K562 (cell line): ENCODE results near the gene RITA1. TPM values are rescaled to one million over a fixed set of nuclear protein-coding genes. Genes with fewer than 3 reads are reported as not detected.

Experiments used
- ATAC-seq: fragments of 200-7000 bp; cut with Tn5 transposase; 3 replicates; pipeline ENCODE4 v1.9.1; 2020; ENCODE audit warnings: moderate library complexity
- BruUV-seq: library from RNA; stranded (reverse); fragments of 400-500 nt; replicated peaks from 2 replicates; lab custom pipeline; 2021; lab: Mats Ljungman, UMichigan
- CTCF ChIA-PET: fragments of 300-600 bp; formaldehyde crosslinking; extraction: SDS; loops from one replicate; lab custom pipeline; 2021; ENCODE audit warnings: low intra/inter-chr PET ratio; lab: Yijun Ruan, JAX
- POLR2A ChIA-PET: fragments of 300-600, 350-650 bp; sonication (Branson Sonifier 250); formaldehyde crosslinking; extraction: SDS; loops from one replicate; lab custom pipeline; 2021; ENCODE audit warnings: antibody characterized with exemption, inconsistent platforms; lab: Yijun Ruan, JAX
- DNase-seq, 4 experiments: peaks; one replicate each; pipeline versions ENCODE4 v3.0.0 to v3.0.0-alpha.2; 2011 to 2018; ENCODE audit warnings: low spot score in 3 of 4, mixed read lengths in 3 of 4; ENCODE audit errors: extremely low read depth in 1 of 4
- FAIRE-seq: peaks from 2 replicates; lab custom pipeline; 2011; peaks lifted over from hg19 to GRCh38; lab: Jason Lieb, UNC
- H2AFZ ChIP-seq: 2 replicates; pipeline ENCODE4 v1.6.0; 2011; ENCODE audit warnings: low read depth, low read length, control low read depth, inconsistent platforms
- H3K27ac ChIP-seq: fragments of 200-600 bp; 3 replicates; pipeline ENCODE4 v1.8.0; 2011; ENCODE audit warnings: low read depth, mild to moderate bottlenecking, control low read depth, inconsistent platforms, low read length, moderate library complexity, mixed read lengths; ENCODE audit errors: extremely low read depth
- H3K27me3 ChIP-seq, 2 experiments: fragments of 300-600 bp in 1 of 2; 2 replicates in 1 of 2; 3 replicates in 1 of 2; pipeline versions ENCODE4 v1.6.0 to v1.8.0; 2011; ENCODE audit warnings: inconsistent platforms in 2 of 2, low read length in 2 of 2, mild to moderate bottlenecking in 1 of 2, mixed read lengths in 1 of 2, moderate library complexity in 1 of 2; ENCODE audit not compliant: control insufficient read depth in 2 of 2, insufficient read depth in 2 of 2
- H3K36me3 ChIP-seq: fragments of 300-600 bp; 3 replicates; pipeline ENCODE4 v1.8.0; 2011; ENCODE audit warnings: mild to moderate bottlenecking, low read length, inconsistent platforms; ENCODE audit not compliant: control insufficient read depth, insufficient read depth
- H3K4me1 ChIP-seq, 2 experiments: fragments of 200-600 bp in 1 of 2; replicated peaks in 1 of 2; 2 replicates in 1 of 2; 3 replicates in 1 of 2; pipeline versions ENCODE4 v1.5.1 to v1.8.0; 2011; ENCODE audit warnings: inconsistent platforms in 2 of 2, low read length in 2 of 2, mild to moderate bottlenecking in 1 of 2, mixed read lengths in 1 of 2, moderate library complexity in 1 of 2; ENCODE audit not compliant: control insufficient read depth in 2 of 2, insufficient read depth in 2 of 2
- H3K4me2 ChIP-seq: 2 replicates; pipeline ENCODE4 v1.6.1; 2011; ENCODE audit warnings: low read length, control low read depth, inconsistent platforms, mixed read lengths; ENCODE audit not compliant: insufficient read depth
- H3K4me3 ChIP-seq: fragments of 200-600 bp; sonication (generic), shearing (Covaris generic); 2 replicates; pipeline ENCODE4 v1.5.1; 2016; ENCODE audit warnings: control low read depth, inconsistent platforms
- H3K79me2 ChIP-seq: fragments of 200-600 bp; 3 replicates; pipeline ENCODE4 v1.8.0; 2011; ENCODE audit warnings: low read length, inconsistent platforms; ENCODE audit not compliant: control insufficient read depth, insufficient read depth
- H3K9ac ChIP-seq, 2 experiments: 2 replicates each; pipeline versions ENCODE4 v1.6.0 to v1.6.1; 2011; ENCODE audit warnings: low read depth in 2 of 2, low read length in 2 of 2, control low read depth in 1 of 2, inconsistent platforms in 1 of 2, mild to moderate bottlenecking in 1 of 2, mixed read lengths in 1 of 2; ENCODE audit not compliant: insufficient read depth in 1 of 2
- H3K9me1 ChIP-seq: one replicate; pipeline ENCODE4 v1.6.0; 2011; ENCODE audit warnings: inconsistent platforms, mild to moderate bottlenecking, low read length, moderate library complexity; ENCODE audit not compliant: control insufficient read depth, insufficient read depth
- H3K9me3 ChIP-seq: replicated peaks from 2 replicates; pipeline ENCODE4 v1.5.1; 2011; ENCODE audit warnings: low read depth, low read length, inconsistent platforms; ENCODE audit not compliant: control insufficient read depth, insufficient read depth
- H4K20me1 ChIP-seq: replicated peaks from 2 replicates; pipeline ENCODE4 v1.6.1; 2011; ENCODE audit warnings: low read length, inconsistent platforms, mixed read lengths; ENCODE audit not compliant: control insufficient read depth, insufficient read depth
- BRCA1 ChIP-seq, 2 experiments: fragments of 450-650 bp in 1 of 2; sonication (generic) in 1 of 2; formaldehyde crosslinking in 1 of 2; IDR thresholded peaks; 2 replicates each; pipeline versions ENCODE4 v1.5.0 to v1.6.1; 2017 to 2020; ENCODE audit warnings: mild to moderate bottlenecking in 1 of 2, missing genetic modification reagents in 1 of 2
- CBFA2T3 ChIP-seq: fragments of 450-650 bp; IDR thresholded peaks from 2 replicates; pipeline ENCODE4 v1.6.1; 2017
- FOXJ3 ChIP-seq: sonication (generic); formaldehyde crosslinking; IDR thresholded peaks from 2 replicates; pipeline ENCODE4 v1.4.0; 2020; ENCODE audit warnings: mild to moderate bottlenecking, missing genetic modification reagents
- FOXK1 ChIP-seq: sonication (generic); formaldehyde crosslinking; IDR thresholded peaks from 2 replicates; pipeline ENCODE4 v1.8.0; 2022; ENCODE audit warnings: missing genetic modification reagents, mild to moderate bottlenecking, borderline replicate concordance
- FOXP4 ChIP-seq: sonication (generic); formaldehyde crosslinking; IDR thresholded peaks from 2 replicates; pipeline ENCODE4 v1.8.0; 2022; ENCODE audit warnings: mild to moderate bottlenecking, missing genetic modification reagents, borderline replicate concordance
- HBP1 ChIP-seq: fragments of 450-650 bp; formaldehyde crosslinking; IDR thresholded peaks from 2 replicates; pipeline ENCODE4 v1.4.0; 2022; ENCODE audit warnings: missing genetic modification characterization
- NFIC ChIP-seq: fragments of 450-650 bp; IDR thresholded peaks from 2 replicates; pipeline ENCODE4 v1.6.1; 2017; ENCODE audit warnings: mild to moderate bottlenecking, inconsistent platforms
- NONO ChIP-seq, 2 experiments: fragments of 200-400 bp in 1 of 2; fragments of 450-650 bp in 1 of 2; formaldehyde crosslinking in 1 of 2; IDR thresholded peaks; 2 replicates each; pipeline ENCODE4 v1.6.1; 2017; ENCODE audit warnings: low read depth in 2 of 2, mild to moderate bottlenecking in 2 of 2, moderate library complexity in 2 of 2, low read length in 1 of 2
- RBM34 ChIP-seq: fragments of 200-400 bp; formaldehyde crosslinking; IDR thresholded peaks from 2 replicates; pipeline ENCODE4 v1.6.1; 2018; ENCODE audit warnings: low read length, borderline replicate concordance; ENCODE audit not compliant: insufficient read depth
- SMARCA5 ChIP-seq: fragments of 450-650 bp; IDR thresholded peaks from 2 replicates; pipeline ENCODE4 v1.6.1; 2016
- TGIF2 ChIP-seq: sonication (generic); formaldehyde crosslinking; IDR thresholded peaks from 2 replicates; pipeline ENCODE4 v1.8.1; 2022; ENCODE audit warnings: mild to moderate bottlenecking, missing genetic modification reagents, moderate library complexity
- TSC22D4 ChIP-seq: fragments of 450-650 bp; IDR thresholded peaks from 2 replicates; pipeline ENCODE4 v1.6.1; 2016; ENCODE audit warnings: missing genetic modification characterization, missing biosample characterization, control low read depth
- VEZF1 ChIP-seq: fragments of 200-800 bp; sonication (Bioruptor generic); IDR thresholded peaks from 2 replicates; pipeline ENCODE4 v1.6.1; 2017; ENCODE audit warnings: missing genetic modification characterization, missing compliant biosample characterization
- ZFPM2 ChIP-seq: fragments of 250-450 bp; sonication (Bioruptor Pico); IDR thresholded peaks from 2 replicates; pipeline ENCODE4 v1.5.1; 2022; ENCODE audit warnings: mild to moderate bottlenecking
- ZNF644 ChIP-seq: fragments of 200-800 bp; sonication (Bioruptor generic); IDR thresholded peaks from 2 replicates; pipeline ENCODE4 v1.6.1; 2016; ENCODE audit warnings: low read depth, missing genetic modification characterization, missing compliant biosample characterization
- ZNF780A ChIP-seq: fragments of 250-450 bp; sonication (Bioruptor Pico); IDR thresholded peaks from 2 replicates; pipeline ENCODE4 v1.5.0; 2021; ENCODE audit warnings: mild to moderate bottlenecking
- WGBS: fragments of 100-300 bp; shearing (Covaris generic); methylation state at CpG from one replicate; pipeline ENCODE4 v1.1.6; 2016; ENCODE audit warnings: low coverage, mixed read lengths; ENCODE audit not compliant: insufficient coverage; ENCODE audit errors: missing lambda C conversion rate; 5-methylcytosine and 5-hydroxymethylcytosine counted together
- in situ Hi-C: fragments of 300-500 bp; cut with MboI; formaldehyde crosslinking; loops from 4 replicates; pipeline ENCODE4 v1.15.0; 2018; ENCODE audit warnings: inconsistent platforms, mixed read lengths
- intact Hi-C: fragments of 100-400 bp; cut with micrococcal nuclease; formaldehyde crosslinking; loops from 2 replicates; pipeline ENCODE4 v1.14.2; 2022
- polyA plus RNA-seq, 8 experiments: library from polyadenylated mRNA; depleted of rRNA in 4 of 8; stranded (reverse) in 5 of 8; unstranded in 3 of 8; fragments of >200 nt; fragmentation: Nextera tagmentation in 2 of 8; fragmentation: Illumina TruSeq in 1 of 8; extraction: Ambion mirVana in 2 of 8; extraction: Trizol in 1 of 8; gene quantifications; 2 replicates each; pipeline versions ENCODE4 v1.2.1 to v1.2.3, GENCODE V29; 2011 to 2014; ENCODE audit warnings: inconsistent platforms in 1 of 8, missing spikeins in 1 of 8
- total RNA-seq, 7 experiments: library from RNA; depleted of rRNA in 6 of 7; stranded (reverse); fragments of >200 nt in 6 of 7; fragmentation: Illumina TruSeq in 2 of 7; extraction: Trizol in 2 of 7; gene quantifications; 2 replicates each; pipeline versions ENCODE4 v1.2.1 to v1.2.3, GENCODE V29; 2011 to 2021; ENCODE audit warnings: low replicate concordance in 1 of 7

RITA1 gene
- total and polyA plus RNA-seq, 9 of the 15 experiments (the other 6 are each of a cell fraction or from before 2014, with no cell fraction given) = 2.8 to 40.4 (median 18.0) TPM

GRCh38 chr12:113162102-113163029 lies 23.2 kb upstream of the RITA1 start:
- H3K27ac ChIP-seq = no peak overlapping the region
- no peaks in the 10 kb centered on the region for H3K27me3 ChIP-seq
- peak overlapping the region; percentile 18; the same call in 1 of the 2 replicates for H3K4me2 ChIP-seq
- H3K9me1 ChIP-seq = peaks cover 4% of the 10 kb centered on the region
- intact Hi-C loops = no loop called here
- ATAC-seq (peak; percentile 42), FAIRE-seq (peak; percentile 61), DNase-seq (peak in 3 of 4 experiments; percentile 43 to 57 (median 49))
- H3K79me2 ChIP-seq = no peaks in the 10 kb centered on the region
- ChIA-PET POLR2A (interaction anchor here (0.9 to 1.2 kb wide), 4 partner anchors 15 to 108 kb away, joined by 3 to 4 read pairs (median 3); partner anchors contain the start of gene RASAL1), CTCF (no interaction called here)
- H3K4me3 ChIP-seq = no peak overlapping the region
- 79% methylated on average over 22 of the region's 25 CpGs for WGBS
- no peaks in the 10 kb centered on the region for H3K9me3 ChIP-seq
- peaks cover 9 to 38% of the 10 kb centered on the region in 2 experiments for H3K4me1 ChIP-seq
- no TSS peak for BruUV-seq
- H4K20me1 ChIP-seq = peaks cover 27% of the 10 kb centered on the region
- H3K9ac ChIP-seq = peak overlapping the region in 1 of 2 experiments; percentile 38; a peak in 1 of 4 replicates
- in situ Hi-C loops = no loop called here
- H2AFZ ChIP-seq = no peak overlapping the region
- peaks cover 94% of the 10 kb centered on the region for H3K36me3 ChIP-seq
- TF ChIP-seq FOXK1 (CRISPR knock-in tag) = peak; percentile 32; the same call in 1 of the 2 replicates
- no peak for TF ChIP-seq BRCA1 (IDR thresholded peaks at IDR 0.05)
- TF ChIP-seq BRCA1 (CRISPR knock-in tag; IDR thresholded peaks at IDR 0.05) = no peak
- TF ChIP-seq FOXP4 (CRISPR knock-in tag) = 0 out of 2 replicates have a peak, but pooled peaks have one; percentile 28
- TF ChIP-seq TGIF2 (CRISPR knock-in tag) = no peak
- TF ChIP-seq CBFA2T3 = peak; percentile 58
- no peak for TF ChIP-seq ZNF644 (tag)
- TF ChIP-seq FOXJ3 = no peak
- TF ChIP-seq SMARCA5 = no peak
- no peak for TF ChIP-seq NONO (IDR thresholded peaks at IDR 0.05; ENCODE audit: low read depth in 2 of 2, low read length in 1 of 2)
- no peak for TF ChIP-seq TSC22D4 (tag)
- peak; percentile 67 for TF ChIP-seq NFIC
- no peak for TF ChIP-seq RBM34
- TF ChIP-seq ZFPM2 (CRISPR knock-in tag) = no peak
- TF ChIP-seq ZNF780A (CRISPR knock-in tag) = no peak
- TF ChIP-seq VEZF1 (CRISPR knock-in tag) = no peak
- no peak for TF ChIP-seq HBP1 (CRISPR knock-in tag)
